GM12878 (cell line): ENCODE data around the gene AP3D1.

Source experiments
- BHLHE40 ChIP-seq, 2 experiments: fragments of 450-650 bp in 1 of 2; IDR thresholded peaks; 2 replicates each; pipeline ENCODE4 v1.6.1; 2011 to 2017; ENCODE audit warnings: low read depth in 2 of 2, borderline replicate concordance in 1 of 2, improper control_type of control experiment in 1 of 2, low read length in 1 of 2, mild to moderate bottlenecking in 1 of 2
- CREM ChIP-seq: IDR thresholded peaks from 2 replicates; pipeline ENCODE4 v1.6.1; 2014; ENCODE audit warnings: antibody characterized with exemption, low read depth
- CTCF ChIP-seq, 3 experiments: IDR thresholded peaks in 2 of 3; conservative IDR thresholded peaks in 1 of 3; 2 replicates each; pipeline ENCODE4 v1.5.1; 2011; ENCODE audit warnings: low read depth in 3 of 3, low read length in 3 of 3, mild to moderate bottlenecking in 3 of 3, control low read depth in 2 of 3, moderate library complexity in 2 of 3, inconsistent platforms in 1 of 3, mixed read lengths in 1 of 3; ENCODE audit not compliant: control insufficient read depth in 2 of 3, insufficient read depth in 1 of 3; ENCODE audit errors: extremely low read depth in 1 of 3
- ETV6 ChIP-seq, 2 experiments: fragments of 450-650 bp in 1 of 2; IDR thresholded peaks in 1 of 2; conservative IDR thresholded peaks in 1 of 2; 2 replicates each; pipeline ENCODE4 v1.6.1; 2014; ENCODE audit warnings: antibody characterized with exemption in 1 of 2, borderline replicate concordance in 1 of 2, low read depth in 1 of 2, mild to moderate bottlenecking in 1 of 2, moderate library complexity in 1 of 2
- IKZF1 ChIP-seq: fragments of 450-650 bp; conservative IDR thresholded peaks from 2 replicates; pipeline ENCODE4 v1.6.1; 2017; ENCODE audit warnings: antibody characterized with exemption, mild to moderate bottlenecking
- POLR2AphosphoS5 ChIP-seq: IDR thresholded peaks from 2 replicates; pipeline ENCODE4 v1.6.1; 2011; ENCODE audit warnings: mild to moderate bottlenecking, low read length, inconsistent platforms
- SRF ChIP-seq, 2 experiments: IDR thresholded peaks; 2 replicates each; pipeline ENCODE4 v1.6.1; 2011; ENCODE audit warnings: low read depth in 2 of 2, low read length in 2 of 2, mild to moderate bottlenecking in 1 of 2, moderate library complexity in 1 of 2
- TAF1 ChIP-seq: IDR thresholded peaks from 2 replicates; pipeline ENCODE4 v1.6.1; 2011; ENCODE audit warnings: mild to moderate bottlenecking, low read depth, low read length, borderline replicate concordance
- TCF12 ChIP-seq: IDR thresholded peaks from 2 replicates; pipeline ENCODE4 v1.6.1; 2011; ENCODE audit warnings: low read depth, mild to moderate bottlenecking, low read length
- TCF7 ChIP-seq: IDR thresholded peaks from 2 replicates; pipeline ENCODE4 v1.6.1; 2014; ENCODE audit warnings: antibody characterized with exemption, borderline replicate concordance
- ZBTB33 ChIP-seq: fragments of 450-650 bp; IDR thresholded peaks from 2 replicates; pipeline ENCODE4 v1.6.1; 2017; ENCODE audit warnings: mild to moderate bottlenecking

GRCh38 chr19:2180881-2181632 is 29.7 kb upstream of the AP3D1 start:
- TF ChIP-seq CTCF (IDR thresholded peaks at IDR 0.05 in 2 of 3, conservative IDR thresholded peaks at IDR 0.05 in 1 of 3; ENCODE audit: control insufficient read depth in 2 of 3, extremely low read depth in 1 of 3, insufficient read depth in 1 of 3, low read depth in 3 of 3, low read length in 3 of 3): no peak
- no peak for TF ChIP-seq CREM
- TF ChIP-seq BHLHE40 (IDR thresholded peaks at IDR 0.05; ENCODE audit: borderline replicate concordance in 1 of 2, low read depth in 2 of 2, low read length in 1 of 2): no peak
- no peak for TF ChIP-seq IKZF1
- TF ChIP-seq TAF1: no peak
- no peak for TF ChIP-seq SRF (IDR thresholded peaks at IDR 0.05; ENCODE audit: low read depth in 2 of 2, low read length in 2 of 2)
- no peak for TF ChIP-seq POLR2AphosphoS5
- no peak for TF ChIP-seq ETV6 (conservative IDR thresholded peaks at IDR 0.05 in 1 of 2, IDR thresholded peaks at IDR 0.05 in 1 of 2; ENCODE audit: borderline replicate concordance in 1 of 2, low read depth in 1 of 2)
- TF ChIP-seq TCF7: no peak
- TF ChIP-seq ZBTB33: no peak
- TF ChIP-seq TCF12: no peak
